HG03571 (cell line): ENCODE results near the gene SERINC5.
"Not testable (repeated sequence)": the region's sequence is repeated elsewhere in the genome, so short reads cannot be mapped to it uniquely, and the experiment has no call there.

Experiments used
- ATAC-seq: cut with Tn5 transposase; IDR thresholded peaks from one replicate; pipeline ENCODE4 v1.9.1; 2021; ENCODE audit not compliant: unreplicated experiment

Gene SERINC5

GRCh38 chr5:80204808-80205614 lies 50.8 kb downstream of the SERINC5 start:
- ATAC-seq, result no peak

- not testable (repeated sequence) for ATAC-seq
Observed at GRCh38 chr5:80201763-80202162, 54.1 kb downstream of the SERINC5 start.

GRCh38 chr5:80198920-80199319 lies 56.9 kb downstream of the SERINC5 start:
- no peak for ATAC-seq

- ATAC-seq, result no peak
Observed at GRCh38 chr5:80198399-80198798, 57.4 kb downstream of the SERINC5 start.

- ATAC-seq, result no peak
Observed at GRCh38 chr5:80195837-80196400, 59.9 kb downstream of the SERINC5 start.

- ATAC-seq, result no peak
Observed at GRCh38 chr5:80194468-80194867, 61.4 kb downstream of the SERINC5 start.

GRCh38 chr5:80193401-80193800 lies 62.4 kb downstream of the SERINC5 start:
- ATAC-seq, result no peak

- ATAC-seq, result no peak
Observed at GRCh38 chr5:80192507-80193241, 63.2 kb downstream of the SERINC5 start.

- ATAC-seq, result no peak
Observed at GRCh38 chr5:80191991-80192398, 63.9 kb downstream of the SERINC5 start.

GRCh38 chr5:80191397-80191796 lies 64.5 kb downstream of the SERINC5 start:
- no peak for ATAC-seq

- no peak for ATAC-seq
Observed at GRCh38 chr5:80190960-80191359, 64.9 kb downstream of the SERINC5 start.

GRCh38 chr5:80189701-80190100 lies 66.1 kb downstream of the SERINC5 start:
- no peak for ATAC-seq

GRCh38 chr5:80189201-80189600 lies 66.6 kb downstream of the SERINC5 start:
- no peak for ATAC-seq

- no peak for ATAC-seq
Observed at GRCh38 chr5:80187421-80188090, 68.3 kb downstream of the SERINC5 start.

GRCh38 chr5:80185535-80185934 lies 70.3 kb downstream of the SERINC5 start:
- not testable (repeated sequence) for ATAC-seq

GRCh38 chr5:80185095-80185494 lies 70.8 kb downstream of the SERINC5 start:
- no peak for ATAC-seq

GRCh38 chr5:80184235-80185023 lies 71.4 kb downstream of the SERINC5 start:
- no peak for ATAC-seq

- not testable (repeated sequence) for ATAC-seq
Observed at GRCh38 chr5:80183728-80184234, 72.1 kb downstream of the SERINC5 start.

GRCh38 chr5:80182809-80183580 lies 72.9 kb downstream of the SERINC5 start:
- no peak for ATAC-seq
